ENCODE measurements around the gene TNFRSF25.
A peak's percentile ranks its signal among the peaks of the same experiment; 100 is the strongest.
"Not testable (repeated sequence)": the region's sequence is repeated elsewhere in the genome, so short reads cannot be mapped to it uniquely, and the experiment has no call there.

Gene TNFRSF25

GRCh38 chr1:6464514-6464836, 1.5 kb downstream of the TNFRSF25 start:
- Mint-ChIP-seq H3K27ac (no peak overlapping the region), H3K4me1 (ENCODE audit: low read depth) (peaks cover 6% of the 10 kb centered on the region), H3K27me3 (peaks cover 69% of the 10 kb centered on the region), H3K36me3 (ENCODE audit: low read depth) (peaks cover 5% of the 10 kb centered on the region), H3K9me3 (no peaks in the 10 kb centered on the region), H3K4me3 (no peak overlapping the region)
- intact Hi-C loops (cut with micrococcal nuclease): no loop called here

DNA sequence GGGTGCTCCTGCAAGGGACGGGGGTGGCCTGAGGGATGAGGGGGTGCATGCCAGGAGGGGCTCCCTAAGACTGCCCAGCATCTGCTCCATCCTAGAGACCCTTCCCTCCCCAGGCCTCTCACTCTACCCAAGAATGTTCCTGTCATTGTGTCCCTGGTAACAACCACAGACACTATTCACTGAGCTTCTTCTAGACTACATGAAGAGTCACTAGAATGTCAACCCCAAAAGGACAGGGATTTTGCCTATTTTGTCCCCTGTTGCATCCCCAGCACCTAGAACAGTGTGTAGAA, 2.9 kb downstream of the TNFRSF25 start:
- Mint-ChIP-seq H3K27me3 (peaks cover 77% of the 10 kb centered on the region), H3K4me3 (no peak overlapping the region), H3K27ac (no peak overlapping the region), H3K4me1 (ENCODE audit: low read depth) (peaks cover 6% of the 10 kb centered on the region), H3K36me3 (ENCODE audit: low read depth) (no peaks in the 10 kb centered on the region), H3K9me3 (no peaks in the 10 kb centered on the region)
- intact Hi-C loops (cut with micrococcal nuclease): no loop called here

DNA sequence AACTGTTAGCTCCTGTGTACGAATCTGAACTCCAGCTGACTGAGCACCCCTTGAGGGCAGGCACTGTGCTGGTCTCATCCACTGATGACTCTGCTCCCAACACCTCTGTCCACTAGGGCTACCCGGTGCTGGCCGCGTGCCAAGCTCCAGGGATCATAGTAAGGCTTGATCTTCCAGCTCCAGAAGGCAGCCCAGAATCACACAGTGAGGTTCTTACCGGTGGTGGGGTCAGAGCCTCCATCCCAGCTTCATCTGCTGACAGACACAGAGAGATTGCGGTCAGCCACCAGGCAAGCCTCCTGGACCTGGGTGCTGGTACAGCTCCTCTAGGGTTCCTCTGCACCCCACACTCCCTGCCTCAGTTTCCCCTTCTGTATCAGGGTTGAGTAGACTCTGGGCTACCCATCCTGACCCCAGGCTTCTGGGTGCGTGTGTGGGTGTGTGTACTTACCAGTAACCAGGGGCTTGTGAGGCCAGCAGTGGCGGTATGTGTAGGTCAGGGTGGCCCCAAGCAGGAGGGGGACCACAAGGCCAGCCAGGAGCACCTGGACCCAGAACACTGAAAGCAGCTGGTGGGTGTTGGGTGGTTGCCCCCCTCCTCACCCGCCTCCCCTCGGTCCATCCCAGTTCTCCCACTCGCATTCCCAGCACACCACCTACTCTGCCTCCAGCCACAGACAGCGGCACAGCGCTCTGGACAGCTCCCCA, 3.4 kb downstream of the TNFRSF25 start:
- no peak overlapping the region for H3K27ac Mint-ChIP-seq
- H3K36me3 Mint-ChIP-seq (ENCODE audit: low read depth): no peaks in the 10 kb centered on the region
- no peak overlapping the region for H3K4me3 Mint-ChIP-seq
- no peaks in the 10 kb centered on the region for H3K9me3 Mint-ChIP-seq
- peaks cover 6% of the 10 kb centered on the region for H3K4me1 Mint-ChIP-seq (ENCODE audit: low read depth)
- intact Hi-C loops (cut with micrococcal nuclease): no loop called here
- H3K27me3 Mint-ChIP-seq: peaks cover 75% of the 10 kb centered on the region

GRCh38 chr1:6461538-6462411, 4.2 kb downstream of the TNFRSF25 start:
- Mint-ChIP-seq H3K36me3 (ENCODE audit: low read depth) (no peaks in the 10 kb centered on the region), H3K9me3 (no peaks in the 10 kb centered on the region), H3K27me3 (peaks cover 75% of the 10 kb centered on the region), H3K4me1 (ENCODE audit: low read depth) (peaks cover 6% of the 10 kb centered on the region), H3K27ac (no peak overlapping the region), H3K4me3 (no peak overlapping the region)
- intact Hi-C loops (cut with micrococcal nuclease): no loop called here

DNA sequence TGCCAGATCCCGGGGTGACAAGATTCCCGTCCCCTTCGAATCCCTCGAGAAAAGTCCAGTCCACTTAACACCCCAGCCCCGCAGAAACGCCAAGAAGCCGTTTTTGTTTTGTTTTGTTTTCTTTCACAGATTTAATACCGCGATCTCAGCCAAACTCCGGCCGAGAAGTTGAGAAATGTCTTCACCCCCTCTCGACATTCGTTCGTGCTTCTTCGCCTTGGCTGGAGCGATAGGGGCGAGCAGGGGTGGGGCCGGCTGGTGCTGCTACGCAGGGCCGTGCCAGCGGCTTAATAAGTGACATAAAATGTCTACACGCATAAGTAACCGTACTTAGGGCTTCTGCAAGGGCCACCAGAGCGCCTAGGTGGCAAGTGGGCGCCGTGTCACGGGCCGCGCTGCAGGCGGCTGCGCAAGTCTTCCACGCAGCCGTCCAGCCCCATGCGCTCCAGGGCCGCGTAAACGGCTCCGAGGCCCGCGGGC, 4.9 kb downstream of the TNFRSF25 start:
- H3K36me3 Mint-ChIP-seq (ENCODE audit: low read depth): no peaks in the 10 kb centered on the region
- H3K27me3 Mint-ChIP-seq: peaks cover 76% of the 10 kb centered on the region
- intact Hi-C loops (cut with micrococcal nuclease): no loop called here
- H3K27ac Mint-ChIP-seq: no peak overlapping the region
- H3K4me1 Mint-ChIP-seq (ENCODE audit: low read depth): peaks cover 6% of the 10 kb centered on the region
- no peaks in the 10 kb centered on the region for H3K9me3 Mint-ChIP-seq
- H3K4me3 Mint-ChIP-seq: no peak overlapping the region

DNA sequence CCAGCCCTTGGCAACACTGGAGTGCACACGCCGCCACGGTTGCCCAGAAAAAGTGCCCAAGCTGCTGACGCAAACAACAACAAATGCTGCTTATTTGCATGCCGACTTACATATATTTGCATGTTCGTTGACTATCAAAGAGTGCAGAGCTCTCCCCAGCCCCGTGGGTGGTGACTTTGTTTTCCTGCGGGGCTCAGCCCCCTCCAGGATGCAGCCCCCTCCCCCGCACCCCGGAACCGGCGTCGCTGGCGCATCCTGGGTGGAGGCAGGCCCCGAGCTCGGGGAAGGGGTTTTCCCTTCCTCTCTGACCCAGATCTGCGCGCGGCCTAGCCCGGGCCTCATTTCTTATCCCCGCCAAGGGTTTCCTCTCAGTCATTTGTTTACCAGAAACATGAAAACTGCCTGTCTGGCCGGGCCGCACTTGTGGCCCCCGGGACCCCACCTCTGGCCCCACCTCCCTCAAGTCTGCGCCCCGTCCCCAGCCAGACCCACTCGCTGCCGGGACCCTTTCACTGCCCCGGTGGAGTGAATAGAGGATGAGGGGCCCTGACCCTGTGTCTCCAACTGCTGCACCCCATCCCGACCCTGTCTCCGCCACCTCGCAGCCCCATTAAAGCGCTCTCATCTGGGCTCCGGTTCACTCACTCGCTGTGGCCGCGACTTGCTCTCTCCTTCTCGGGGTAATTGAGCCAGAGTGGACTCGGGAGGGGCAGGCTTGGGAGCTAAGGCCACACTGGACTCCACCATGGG, 5.5 kb downstream of the TNFRSF25 start:
- intact Hi-C loops (cut with micrococcal nuclease): no loop called here
- H3K4me3 Mint-ChIP-seq: peak overlapping the region; percentile 8
- no peaks in the 10 kb centered on the region for H3K9me3 Mint-ChIP-seq
- H3K27me3 Mint-ChIP-seq: peaks cover 76% of the 10 kb centered on the region
- H3K27ac Mint-ChIP-seq: no peak overlapping the region
- peaks cover 10% of the 10 kb centered on the region for H3K4me1 Mint-ChIP-seq (ENCODE audit: low read depth)
- no peaks in the 10 kb centered on the region for H3K36me3 Mint-ChIP-seq (ENCODE audit: low read depth)

DNA sequence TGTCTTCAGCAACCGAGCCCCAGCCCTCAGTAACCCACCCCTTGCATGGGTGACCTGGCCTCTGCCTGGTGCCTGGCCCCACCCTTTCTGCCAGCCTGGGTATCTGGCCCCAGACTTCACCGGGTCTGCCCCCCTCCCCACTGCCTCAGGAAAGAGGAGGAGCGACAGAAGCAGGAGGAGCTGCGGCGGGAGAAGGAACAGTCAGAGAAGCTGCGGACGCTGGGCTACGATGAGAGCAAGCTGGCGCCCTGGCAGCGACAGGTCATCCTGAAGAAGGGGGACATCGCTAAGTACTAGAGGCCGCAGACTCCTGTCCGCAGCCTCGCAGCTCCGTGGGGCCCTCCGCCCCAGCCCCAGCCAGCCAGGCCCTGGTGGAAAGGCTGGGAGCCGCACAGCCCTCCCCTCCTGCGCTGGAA, 6.1 kb downstream of the TNFRSF25 start:
- no peaks in the 10 kb centered on the region for H3K9me3 Mint-ChIP-seq
- intact Hi-C loops (cut with micrococcal nuclease): no loop called here
- no peak overlapping the region for H3K4me3 Mint-ChIP-seq
- H3K27ac Mint-ChIP-seq: no peak overlapping the region
- peaks cover 71% of the 10 kb centered on the region for H3K27me3 Mint-ChIP-seq
- H3K36me3 Mint-ChIP-seq (ENCODE audit: low read depth): no peaks in the 10 kb centered on the region
- peaks cover 10% of the 10 kb centered on the region for H3K4me1 Mint-ChIP-seq (ENCODE audit: low read depth)

GRCh38 chr1:6456800-6457466, 9.0 kb downstream of the TNFRSF25 start:
- intact Hi-C loops (cut with micrococcal nuclease): no loop called here
- no peaks in the 10 kb centered on the region for H3K9me3 Mint-ChIP-seq
- peaks cover 10% of the 10 kb centered on the region for H3K4me1 Mint-ChIP-seq (ENCODE audit: low read depth)
- no peak overlapping the region for H3K4me3 Mint-ChIP-seq
- no peaks in the 10 kb centered on the region for H3K36me3 Mint-ChIP-seq (ENCODE audit: low read depth)
- H3K27me3 Mint-ChIP-seq: peaks cover 81% of the 10 kb centered on the region
- H3K27ac Mint-ChIP-seq: no peak overlapping the region

GRCh38 chr1:6455752-6456520, 10.0 kb downstream of the TNFRSF25 start:
- H3K9me3 Mint-ChIP-seq; H3K27ac Mint-ChIP-seq; intact Hi-C loops (cut with micrococcal nuclease); H3K36me3 Mint-ChIP-seq (ENCODE audit: low read depth); H3K4me3 Mint-ChIP-seq: not testable (repeated sequence)
- H3K27me3 Mint-ChIP-seq: peaks cover 82% of the 10 kb centered on the region
- peaks cover 10% of the 10 kb centered on the region for H3K4me1 Mint-ChIP-seq (ENCODE audit: low read depth)

GRCh38 chr1:6454856-6455751, 10.9 kb downstream of the TNFRSF25 start:
- intact Hi-C loops (cut with micrococcal nuclease): no loop called here
- no peak overlapping the region for H3K27ac Mint-ChIP-seq
- H3K36me3 Mint-ChIP-seq (ENCODE audit: low read depth): no peaks in the 10 kb centered on the region
- peaks cover 4% of the 10 kb centered on the region for H3K4me1 Mint-ChIP-seq (ENCODE audit: low read depth)
- no peaks in the 10 kb centered on the region for H3K9me3 Mint-ChIP-seq
- peaks cover 82% of the 10 kb centered on the region for H3K27me3 Mint-ChIP-seq
- no peak overlapping the region for H3K4me3 Mint-ChIP-seq

DNA sequence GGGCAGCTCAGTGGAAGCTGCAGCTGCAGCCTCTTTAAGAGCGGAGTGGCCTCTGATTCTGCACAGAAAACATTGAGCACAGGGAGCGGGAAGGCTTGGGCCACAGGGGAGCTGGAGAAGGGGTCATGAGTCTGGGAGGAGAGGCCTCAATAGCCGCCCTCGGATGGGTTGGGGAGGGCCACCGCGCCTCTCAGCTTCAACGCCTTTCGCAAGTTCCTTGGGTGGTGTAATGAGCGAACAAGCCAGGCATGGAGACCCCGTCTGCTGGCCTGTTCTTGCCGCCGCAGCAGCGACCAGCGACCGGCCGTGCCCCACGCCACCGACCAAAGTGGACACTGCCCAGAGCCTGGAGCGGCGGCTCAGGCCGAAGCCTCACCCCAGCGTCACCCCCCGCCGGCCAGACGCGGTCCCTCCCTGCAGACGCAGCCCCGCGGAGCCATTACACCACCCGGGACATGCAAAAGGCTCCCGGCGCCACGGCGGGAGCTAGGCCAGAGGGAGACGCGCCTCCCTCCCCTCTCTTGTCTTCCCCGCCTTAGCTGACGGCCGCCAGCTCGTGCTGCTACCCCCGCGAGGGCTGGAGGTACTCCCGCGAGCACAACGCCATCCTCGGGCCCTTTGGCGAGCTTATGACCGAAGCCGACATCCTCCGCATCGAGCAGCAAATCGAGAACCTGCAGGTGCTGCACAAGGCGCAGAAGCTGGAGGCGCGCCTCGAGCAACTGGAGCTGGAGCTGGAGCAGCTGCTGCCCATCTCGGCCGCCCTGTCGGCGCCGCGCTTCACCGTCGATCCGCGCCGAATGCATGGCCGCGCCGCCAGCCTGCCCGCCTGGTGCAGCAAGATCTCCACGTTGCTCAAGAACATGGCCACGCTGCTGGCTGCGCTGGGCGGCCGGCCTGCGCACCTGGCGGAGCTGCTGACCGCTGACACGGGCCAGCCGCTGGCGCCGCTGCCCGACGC, 11.8 kb downstream of the TNFRSF25 start:
- H3K36me3 Mint-ChIP-seq (ENCODE audit: low read depth); H3K4me3 Mint-ChIP-seq; H3K4me1 Mint-ChIP-seq (ENCODE audit: low read depth); H3K9me3 Mint-ChIP-seq; H3K27ac Mint-ChIP-seq; intact Hi-C loops (cut with micrococcal nuclease): not testable (repeated sequence)
- peaks cover 82% of the 10 kb centered on the region for H3K27me3 Mint-ChIP-seq

- intact Hi-C loops (cut with micrococcal nuclease): no loop called here
- H3K27ac Mint-ChIP-seq: no peak overlapping the region
- no peaks in the 10 kb centered on the region for H3K36me3 Mint-ChIP-seq (ENCODE audit: low read depth)
- H3K4me1 Mint-ChIP-seq (ENCODE audit: low read depth): peaks cover 10% of the 10 kb centered on the region
- peaks cover 86% of the 10 kb centered on the region for H3K27me3 Mint-ChIP-seq
- no peaks in the 10 kb centered on the region for H3K9me3 Mint-ChIP-seq
- no peak overlapping the region for H3K4me3 Mint-ChIP-seq
These were observed 15.0 kb downstream of the TNFRSF25 start for GRCh38 chr1:6450943-6451373.

Data from dendritic cell treated with granulocyte-macrophage colony-stimulating factor and Interleukin-4, amounts not matched to agents 40 ng/mL and 50 ng/mL, for 4 days (primary cell).